ENCODE results near the gene APOO.

GRCh38 chrX:23885803-23886202, 21.9 kb downstream of the APOO start:
- TF ChIP-seq CTCF (IDR thresholded peaks at IDR 0.05) (no peak), POLR2A (IDR thresholded peaks at IDR 0.05) (no peak)
